NCI-H187 (cell line): ENCODE results near the gene TMEM50A.
"Not testable (repeated sequence)": the region's sequence is repeated elsewhere in the genome, so short reads cannot be mapped to it uniquely, and the experiment has no call there.

Source experiments
- DNase-seq, 2 experiments: peaks; one replicate each; lab custom pipeline; 2025; lab: John Stamatoyannopoulos, UW

The TMEM50A gene

DNA sequence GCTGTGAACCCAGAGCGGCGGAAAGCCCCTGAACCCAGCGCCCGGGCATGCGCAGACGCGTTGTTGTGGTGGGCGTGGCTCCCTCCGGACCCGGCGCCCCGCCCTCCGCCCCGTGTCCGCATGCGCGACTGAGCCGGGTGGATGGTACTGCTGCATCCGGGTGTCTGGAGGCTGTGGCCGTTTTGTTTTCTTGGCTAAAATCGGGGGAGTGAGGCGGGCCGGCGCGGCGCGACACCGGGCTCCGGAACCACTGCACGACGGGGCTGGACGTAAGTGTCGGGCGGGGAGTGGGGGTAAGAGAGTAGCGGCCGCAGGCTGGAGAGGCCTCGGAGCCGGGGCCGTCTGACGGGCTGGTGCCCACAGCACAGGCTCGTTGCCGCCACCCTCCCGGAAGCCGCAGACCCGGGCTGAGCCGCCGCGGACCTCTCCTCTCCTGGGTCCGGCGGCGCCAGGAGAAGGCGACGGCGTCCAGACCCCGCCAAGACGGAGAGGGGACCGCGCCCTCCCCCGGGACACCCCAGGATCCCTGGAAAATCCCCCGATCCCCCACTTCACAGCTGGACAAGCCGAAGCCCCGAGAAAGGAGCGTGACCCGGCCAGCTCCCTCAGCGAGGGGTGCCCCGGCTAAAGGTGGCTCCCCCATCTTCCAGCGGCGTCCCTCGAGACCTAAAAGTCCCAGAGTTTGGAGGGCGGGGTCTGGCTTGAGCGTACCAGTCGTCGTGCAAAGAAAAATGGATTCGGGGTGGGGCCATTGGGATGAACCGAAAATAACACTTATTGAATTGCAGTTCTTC, at the start of gene TMEM50A:
TMEM50A (plus strand) TSS at position 147 of the 794 bp plus-strand sequence. CDS start 2,153 bp downstream, outside the sequence.
- DNase-seq: peak; percentile 55 to 76

DNA sequence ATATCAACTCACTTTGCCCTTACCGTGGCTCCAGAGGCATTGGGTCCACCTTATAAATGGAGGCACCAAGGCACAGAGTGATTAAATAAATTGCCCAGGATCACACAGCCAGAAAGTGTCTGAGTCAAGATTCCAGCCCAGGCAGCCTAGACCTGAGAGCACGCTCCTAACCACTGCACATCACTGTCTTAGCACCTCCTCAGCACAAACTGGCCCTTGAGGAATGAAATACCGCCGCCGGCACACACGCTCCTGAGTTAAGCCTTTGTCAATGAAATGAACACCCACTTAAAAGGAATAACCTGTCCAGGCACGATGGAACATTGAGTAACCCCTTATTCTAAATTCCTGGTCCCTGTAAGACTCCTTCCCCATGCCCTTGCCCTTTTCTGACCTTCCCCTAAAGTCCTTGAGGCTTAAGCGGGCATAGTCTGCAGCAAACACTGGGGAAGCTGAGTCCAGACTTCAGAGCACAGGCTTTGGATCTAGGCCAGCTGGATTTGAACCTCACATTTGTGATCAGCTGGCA, 49.5 kb upstream of the TMEM50A start:
- DNase-seq: not testable (repeated sequence)

DNA sequence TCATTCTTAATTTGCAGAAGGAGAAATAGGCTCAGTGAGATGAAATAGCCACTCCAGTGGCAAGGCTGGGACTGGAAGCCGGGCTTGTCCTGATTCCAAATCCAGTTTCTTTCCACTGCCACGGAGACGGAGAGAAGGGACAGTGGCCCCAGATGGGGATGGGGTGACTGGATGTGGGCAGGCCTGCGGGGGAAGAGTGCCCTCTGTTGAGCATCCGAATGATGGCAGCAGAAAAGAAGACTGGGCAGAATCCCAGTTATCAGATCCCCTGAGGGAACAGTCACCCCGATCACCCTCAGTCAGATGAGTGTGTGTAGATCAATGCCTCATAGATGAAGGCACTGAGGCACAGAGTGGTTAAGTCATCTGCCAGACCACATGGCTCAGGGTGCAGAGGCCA, 48.1 kb upstream of the TMEM50A start:
- DNase-seq: not testable (repeated sequence)

DNA sequence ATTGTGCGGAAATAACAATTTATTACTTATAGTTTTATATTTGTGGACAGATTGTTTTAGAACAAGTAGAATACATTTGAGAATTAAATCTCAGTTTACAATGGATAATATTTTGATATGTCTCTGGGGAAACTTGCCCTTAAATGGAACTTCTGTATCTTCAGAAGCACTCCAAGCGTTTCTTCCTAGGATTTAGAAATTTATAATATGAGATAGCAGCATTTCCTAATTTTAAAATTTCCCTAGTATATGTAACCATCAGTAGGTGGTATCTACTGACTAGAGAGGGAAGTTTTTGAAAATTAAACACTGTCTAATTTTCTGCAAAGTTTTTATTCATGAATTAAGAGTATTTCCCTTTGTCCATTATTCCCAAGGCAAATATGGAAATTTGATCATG, 44.7 kb upstream of the TMEM50A start:
- DNase-seq: not testable (repeated sequence)

DNA sequence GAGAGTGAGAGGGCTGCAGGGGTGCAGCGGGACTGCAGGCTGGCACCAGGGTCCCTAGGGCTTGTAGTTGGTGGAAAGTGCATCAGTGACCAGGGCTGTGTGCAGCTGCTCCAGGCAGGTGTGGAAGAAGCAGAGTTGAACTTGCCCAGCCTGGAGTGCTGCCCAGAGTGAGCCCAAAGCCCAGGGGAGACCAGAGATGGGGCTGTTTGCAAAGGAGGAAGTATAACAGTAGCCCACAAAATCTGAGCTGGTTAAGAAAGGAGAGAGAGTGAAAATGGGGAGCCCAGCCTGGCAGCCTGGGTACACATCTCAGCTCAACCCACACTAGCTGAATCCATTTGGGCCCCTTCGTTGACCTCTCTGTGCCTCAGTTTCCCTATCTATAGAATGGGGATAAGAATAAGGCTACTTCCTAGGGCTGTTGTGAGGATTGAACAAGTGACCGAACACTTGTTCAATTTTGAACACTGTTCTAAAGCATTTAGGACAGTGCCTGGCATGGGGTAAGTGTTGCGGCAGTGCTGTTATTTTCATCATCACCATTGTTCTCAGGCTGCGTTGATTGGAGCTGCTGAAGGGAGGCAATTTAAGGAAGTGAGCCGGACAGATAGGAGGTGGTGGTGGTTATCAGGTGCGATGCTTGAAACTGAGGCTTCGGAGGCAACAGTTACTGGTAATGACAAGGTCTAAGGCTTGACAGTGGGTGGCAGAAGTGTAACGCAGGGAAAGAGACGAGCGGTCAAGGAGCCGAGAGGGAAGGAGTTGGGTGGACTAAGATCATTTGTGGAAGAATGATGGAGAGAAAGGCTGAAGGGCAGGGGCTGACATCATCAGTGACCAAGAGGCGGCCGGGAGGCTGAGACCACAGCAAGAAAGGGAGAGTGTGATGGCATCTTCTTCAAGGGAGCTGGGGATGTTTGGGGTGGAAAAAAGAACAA, 43.0 kb upstream of the TMEM50A start:
- not testable (repeated sequence) for DNase-seq

DNA sequence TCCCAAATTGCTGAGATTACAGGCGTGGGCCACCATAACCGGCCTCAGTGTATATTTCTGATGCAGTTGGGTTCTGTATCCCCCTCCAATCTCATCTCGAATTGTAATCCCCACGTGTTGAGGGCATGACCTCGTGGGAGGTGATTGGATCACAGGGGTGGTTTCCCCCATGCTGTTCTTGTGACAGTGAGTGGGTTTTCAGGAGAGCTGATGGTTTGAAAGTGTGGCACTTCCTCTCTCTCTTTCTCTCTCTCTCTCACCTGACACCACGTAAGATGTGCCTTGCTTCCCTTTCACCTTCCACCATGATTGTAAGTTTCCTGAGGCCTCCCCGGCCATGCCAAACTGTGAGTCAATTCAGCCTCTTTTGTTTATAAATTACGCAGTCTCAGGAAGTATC, 41.6 kb upstream of the TMEM50A start:
- not testable (repeated sequence) for DNase-seq

DNA sequence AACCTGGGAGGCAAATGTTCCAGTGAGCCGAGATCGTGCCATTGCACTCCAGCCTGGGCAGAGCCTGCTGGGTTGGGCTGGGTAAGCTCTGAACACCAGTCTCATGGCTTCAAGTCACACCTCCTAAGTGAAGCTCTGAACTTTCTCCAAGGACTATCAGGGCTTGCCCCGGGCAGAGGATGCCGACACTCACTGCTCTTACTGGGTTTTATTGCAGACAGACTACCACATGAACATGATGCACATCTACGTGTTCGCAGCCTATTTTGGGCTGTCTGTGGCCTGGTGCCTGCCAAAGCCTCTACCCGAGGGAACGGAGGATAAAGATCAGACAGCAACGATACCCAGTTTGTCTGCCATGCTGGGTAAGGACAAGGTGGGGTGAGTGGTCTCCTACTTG, 37.4 kb upstream of the TMEM50A start:
- not testable (repeated sequence) for DNase-seq

DNA sequence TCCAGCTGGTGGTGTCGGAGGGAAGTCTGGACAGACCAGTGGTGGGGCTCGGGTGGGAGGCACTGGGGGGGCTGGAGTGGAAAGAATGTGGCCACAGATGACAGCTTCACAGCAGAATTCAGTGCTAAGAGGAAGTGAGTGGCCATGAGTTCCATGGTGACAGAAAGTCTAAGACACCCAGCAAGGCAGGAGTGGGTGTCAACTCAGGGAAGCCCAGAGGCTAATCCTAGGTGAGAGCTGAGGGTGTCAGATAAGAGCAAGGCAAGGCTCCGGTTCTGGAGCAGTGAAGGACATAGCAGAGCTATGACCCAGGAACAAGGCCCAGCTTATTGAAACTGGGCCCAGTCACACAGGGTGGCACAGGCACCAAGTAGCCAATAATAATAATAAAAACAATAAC, 35.8 kb upstream of the TMEM50A start:
- not testable (repeated sequence) for DNase-seq

DNA sequence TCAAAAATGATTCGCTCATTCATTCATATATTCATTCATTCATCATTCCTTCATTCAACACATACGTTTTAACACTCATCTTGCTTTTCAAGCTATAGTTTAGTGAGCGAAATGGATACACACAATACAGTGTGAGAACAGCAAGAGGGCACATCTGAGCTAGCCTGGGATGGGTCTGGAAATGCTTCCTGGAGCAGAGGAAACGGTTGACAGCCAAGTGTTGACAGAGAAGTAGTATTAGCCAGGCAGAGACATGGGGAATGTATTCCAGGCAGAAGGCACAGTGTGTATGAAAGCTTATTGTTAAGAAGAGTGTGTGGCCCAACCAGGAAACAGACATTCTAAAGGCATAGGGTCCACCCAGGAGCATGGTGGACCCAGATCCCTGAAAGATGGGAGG, 33.2 kb upstream of the TMEM50A start:
- DNase-seq: not testable (repeated sequence)

DNA sequence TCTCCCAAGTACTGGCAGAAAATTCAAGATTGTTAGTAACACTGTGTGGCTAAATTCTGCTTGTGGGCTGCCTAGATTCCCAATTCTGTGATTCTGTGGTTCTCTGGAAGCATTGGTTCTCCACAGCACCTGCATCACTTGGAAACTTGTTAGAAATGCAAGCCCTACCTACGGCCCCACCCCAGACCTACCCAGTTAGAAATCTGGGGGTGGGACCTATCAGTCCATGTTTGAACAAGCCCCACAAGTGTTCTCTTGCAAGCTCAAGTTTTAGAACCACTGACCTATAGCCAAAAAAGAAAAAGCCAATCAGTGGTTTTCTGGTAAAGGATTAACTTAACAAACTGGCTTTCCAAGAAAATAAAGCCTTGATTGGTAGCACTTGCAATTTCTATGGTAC, 30.0 kb upstream of the TMEM50A start:
- DNase-seq: not testable (repeated sequence)

DNA sequence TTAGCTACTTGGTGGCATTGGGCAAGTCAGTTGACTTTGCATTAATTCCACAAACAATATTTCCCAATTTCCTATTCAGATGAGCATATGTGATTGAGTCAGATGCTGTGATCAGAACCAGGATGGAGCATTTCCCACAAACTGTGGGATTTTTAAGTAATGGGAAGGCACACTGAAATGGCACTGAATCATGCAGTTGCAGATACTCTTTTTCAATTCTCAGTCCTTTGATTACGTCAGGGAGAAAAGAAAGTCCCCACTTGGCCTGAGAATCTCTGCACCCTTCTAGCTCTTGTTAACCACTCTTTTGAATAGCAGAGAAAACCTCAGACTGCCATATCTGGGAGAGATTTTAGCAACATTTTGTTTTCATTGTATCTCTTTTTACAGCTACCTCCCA, 29.0 kb upstream of the TMEM50A start:
- not testable (repeated sequence) for DNase-seq

DNA sequence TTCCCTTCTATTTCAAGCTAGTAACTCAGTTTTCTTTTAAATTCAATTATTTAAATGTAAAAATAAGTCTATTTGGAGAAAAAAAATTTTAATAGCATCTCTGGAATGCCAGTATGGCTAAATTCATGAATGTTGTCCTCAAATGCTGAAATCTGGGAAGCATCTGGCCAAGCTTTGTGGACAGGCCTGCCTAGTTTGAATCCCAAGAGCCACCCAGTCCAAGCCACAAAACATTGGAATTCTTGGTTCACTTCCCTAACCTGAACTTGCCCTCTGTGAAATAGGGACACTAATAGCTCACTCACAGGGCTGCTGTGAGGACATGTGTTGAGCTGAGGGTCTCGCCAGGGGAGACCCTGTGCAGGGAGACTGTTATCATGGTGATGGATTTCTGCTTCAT, 28.6 kb upstream of the TMEM50A start:
- not testable (repeated sequence) for DNase-seq

DNA sequence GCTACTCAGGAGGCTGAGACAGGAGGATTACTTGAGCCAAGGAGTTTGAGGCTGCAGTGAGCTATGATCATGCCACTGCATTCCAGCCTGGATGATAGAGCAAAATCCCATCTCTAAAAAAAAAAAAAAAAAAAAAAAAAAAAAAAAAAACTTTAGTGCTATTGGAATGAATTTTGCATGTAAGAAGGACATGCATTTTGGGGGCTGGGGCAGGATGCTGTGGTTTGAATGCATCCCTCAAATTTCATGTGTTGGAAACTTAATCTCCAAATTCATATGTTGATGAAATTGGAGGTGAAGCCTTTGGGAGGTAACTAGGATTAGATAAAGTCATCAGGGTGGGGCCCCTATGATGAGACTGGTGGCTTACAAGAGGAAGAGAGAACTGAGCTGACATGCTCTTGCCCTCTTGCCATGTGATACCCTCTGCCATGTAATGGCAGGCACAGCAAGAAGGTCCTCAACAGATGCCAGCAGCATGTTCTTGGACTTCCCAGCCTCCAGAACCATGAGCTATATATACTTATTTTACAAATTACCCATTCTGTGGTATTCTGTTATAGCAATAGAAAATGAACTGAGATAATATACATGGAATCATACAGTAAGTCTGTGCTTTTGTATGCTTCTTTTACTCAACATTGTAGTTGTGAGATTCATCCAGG, 25.2 kb upstream of the TMEM50A start:
- not testable (repeated sequence) for DNase-seq

DNA sequence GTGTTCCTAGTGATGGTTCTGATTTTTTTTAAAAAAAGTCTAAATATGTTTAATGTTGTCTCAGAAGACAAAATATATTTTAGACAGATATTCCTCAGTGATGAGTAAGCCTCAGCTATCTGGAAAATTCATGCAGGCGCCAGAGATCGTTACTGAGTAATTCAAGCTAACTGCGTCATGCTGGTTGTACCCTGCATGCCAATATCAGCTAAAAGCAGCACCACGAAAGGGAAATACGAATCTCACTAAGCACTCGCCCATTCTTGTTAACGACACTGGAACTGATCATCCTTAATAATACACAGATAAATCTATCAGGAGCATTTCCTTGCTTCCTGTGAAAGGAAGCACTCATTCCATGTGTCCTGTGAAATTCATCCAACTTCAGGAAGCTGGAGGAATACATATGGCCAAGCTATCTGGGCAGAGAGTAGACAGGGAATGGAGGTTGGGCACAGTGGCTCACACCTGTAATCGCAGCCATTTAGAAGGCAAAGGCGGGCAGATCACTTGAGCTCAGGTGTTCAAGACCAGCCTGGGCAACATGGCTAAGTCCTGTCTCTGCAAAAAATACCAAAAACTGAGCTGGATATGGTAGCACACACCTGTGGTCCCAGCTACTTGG, 17.7 kb upstream of the TMEM50A start:
- DNase-seq: not testable (repeated sequence)

DNA sequence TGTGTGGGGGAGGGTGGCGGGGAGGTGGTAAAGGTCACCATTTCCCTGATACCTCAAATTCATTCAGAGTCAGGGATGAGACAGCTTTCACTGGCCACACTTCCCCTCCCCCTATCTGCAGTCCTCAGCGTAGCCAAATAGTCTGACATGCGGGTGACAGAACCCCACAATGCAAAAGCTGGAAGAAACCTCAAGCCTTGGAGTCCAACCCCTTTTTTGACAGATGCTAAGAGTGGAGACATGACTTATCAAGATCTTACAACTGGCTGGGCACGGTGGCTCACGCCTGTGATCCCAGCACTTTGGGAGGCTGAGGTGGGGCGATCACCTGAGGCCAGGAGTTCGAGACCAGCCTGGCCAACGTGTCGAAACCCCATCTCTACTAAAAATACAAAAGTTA, 16.0 kb upstream of the TMEM50A start:
- DNase-seq: not testable (repeated sequence)

DNA sequence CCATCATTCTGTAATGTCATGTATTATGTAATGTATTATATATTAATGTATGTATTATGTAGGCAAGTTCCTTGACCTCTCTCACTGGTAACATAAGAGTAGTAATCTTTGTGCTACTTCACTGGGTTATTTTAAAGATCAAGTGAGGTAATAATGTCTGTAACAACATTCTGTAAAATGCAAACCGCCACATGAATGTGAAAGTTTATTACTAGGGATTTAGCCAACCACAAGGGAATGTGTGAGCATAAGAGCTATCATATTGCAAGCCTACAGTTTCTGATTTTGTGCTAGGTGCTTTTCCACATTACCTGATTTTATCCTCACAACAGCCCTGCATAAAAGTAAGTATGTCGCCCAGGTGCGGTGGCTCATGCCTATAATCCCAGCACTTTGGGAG, 13.7 kb upstream of the TMEM50A start:
- not testable (repeated sequence) for DNase-seq

DNA sequence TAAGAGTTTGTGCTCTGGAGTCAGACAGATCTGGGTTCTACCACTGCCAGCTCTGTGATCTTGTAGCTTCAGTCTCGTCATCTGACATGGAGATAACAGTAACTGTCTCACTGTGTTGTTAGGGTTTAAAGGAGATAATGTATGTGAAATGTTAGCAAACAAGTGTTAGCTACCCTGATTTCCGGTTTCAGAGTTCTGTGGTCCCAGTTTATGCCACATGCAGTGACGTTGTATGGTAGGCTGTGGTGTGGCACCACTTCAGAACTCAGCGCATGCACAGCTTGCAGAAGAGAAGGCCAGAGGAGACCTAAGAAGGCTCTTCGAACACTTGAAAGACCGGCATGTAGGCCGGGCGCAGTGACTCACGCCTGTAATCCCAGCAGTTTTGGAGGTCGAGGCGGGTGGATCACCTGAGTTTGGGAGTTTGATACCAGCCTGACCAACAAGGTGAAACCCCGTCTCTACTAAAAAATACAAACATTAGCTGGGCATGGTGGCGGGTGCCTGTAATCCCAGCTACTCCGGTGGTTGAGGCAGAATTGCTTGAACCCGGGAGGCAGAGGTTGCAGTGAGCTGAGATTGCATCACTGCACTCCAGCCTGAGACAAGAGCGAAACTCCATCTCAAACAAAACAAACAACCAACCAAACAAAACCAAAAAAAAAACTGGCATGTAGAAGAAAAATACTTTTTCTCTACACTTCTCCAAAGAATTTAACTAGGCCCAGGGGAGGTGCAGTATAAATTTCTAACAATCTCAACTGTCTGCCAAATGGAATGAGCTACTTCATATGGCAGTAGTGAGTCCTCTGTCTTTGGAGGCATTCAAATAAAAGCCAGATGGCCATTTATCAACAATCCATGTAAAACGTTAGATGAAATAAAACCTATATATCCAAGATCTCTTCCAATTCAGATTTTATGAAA, 10.0 kb upstream of the TMEM50A start:
- DNase-seq: not testable (repeated sequence)

DNA sequence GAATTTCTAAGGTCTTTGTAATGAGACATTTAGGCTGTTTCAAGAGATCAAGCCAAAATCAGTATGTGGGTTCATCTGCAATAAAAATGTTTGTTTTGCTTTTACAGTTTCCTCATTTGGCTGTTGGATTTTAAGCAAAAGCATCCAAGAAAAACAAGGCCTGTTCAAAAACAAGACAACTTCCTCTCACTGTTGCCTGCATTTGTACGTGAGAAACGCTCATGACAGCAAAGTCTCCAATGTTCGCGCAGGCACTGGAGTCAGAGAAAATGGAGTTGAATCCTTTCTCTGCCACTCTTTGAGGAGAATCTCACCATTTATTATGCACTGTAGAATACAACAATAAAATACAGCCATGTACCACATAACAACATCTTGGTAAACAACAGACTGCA, 9.3 kb upstream of the TMEM50A start:
- DNase-seq: not testable (repeated sequence)

DNA sequence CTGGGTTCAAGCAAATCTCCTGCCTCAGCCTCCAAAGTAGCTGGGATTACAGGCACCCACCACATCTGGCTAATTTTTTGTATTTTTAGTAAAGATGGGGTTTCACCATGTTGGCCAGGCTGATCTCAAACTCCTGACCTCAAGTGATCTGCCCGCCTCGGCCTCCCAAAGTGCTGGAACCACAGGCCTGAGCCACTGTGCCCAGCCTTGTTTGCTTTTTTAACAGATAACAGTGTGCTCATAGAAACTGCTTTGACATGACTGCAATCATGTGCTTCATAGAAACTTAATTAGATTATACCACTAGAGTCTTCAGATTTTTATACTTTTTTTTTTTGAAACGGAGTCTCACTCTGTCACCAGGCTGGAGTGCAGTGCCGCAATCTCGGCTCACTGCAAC, 8.8 kb upstream of the TMEM50A start:
- not testable (repeated sequence) for DNase-seq

DNA sequence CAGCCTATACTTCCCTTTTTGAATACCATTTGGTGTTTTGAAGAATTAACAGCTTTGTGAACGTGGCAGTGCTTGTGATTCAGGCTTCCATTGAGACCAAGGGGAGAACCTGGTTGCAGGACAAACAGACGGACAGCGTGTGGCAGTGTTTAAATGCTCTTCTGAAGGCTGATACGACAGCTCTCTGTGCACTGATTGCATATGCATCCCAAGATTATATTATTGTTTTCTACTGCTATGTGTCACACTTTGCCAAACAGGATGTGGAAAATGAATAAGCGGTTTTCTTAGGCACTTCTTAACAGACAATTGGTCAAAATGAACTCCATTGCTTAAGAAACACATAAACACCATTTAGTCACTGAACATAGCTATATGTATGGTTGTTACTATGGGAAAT, 8.2 kb upstream of the TMEM50A start:
- not testable (repeated sequence) for DNase-seq
